ENCODE results near the gene CAND1. TPM values are rescaled to one million over a fixed set of nuclear protein-coding genes. Genes with fewer than 3 reads are reported as not detected.

The CAND1 gene
- total RNA-seq, 1 donor from 2014 or later = 63.5 TPM

DNA sequence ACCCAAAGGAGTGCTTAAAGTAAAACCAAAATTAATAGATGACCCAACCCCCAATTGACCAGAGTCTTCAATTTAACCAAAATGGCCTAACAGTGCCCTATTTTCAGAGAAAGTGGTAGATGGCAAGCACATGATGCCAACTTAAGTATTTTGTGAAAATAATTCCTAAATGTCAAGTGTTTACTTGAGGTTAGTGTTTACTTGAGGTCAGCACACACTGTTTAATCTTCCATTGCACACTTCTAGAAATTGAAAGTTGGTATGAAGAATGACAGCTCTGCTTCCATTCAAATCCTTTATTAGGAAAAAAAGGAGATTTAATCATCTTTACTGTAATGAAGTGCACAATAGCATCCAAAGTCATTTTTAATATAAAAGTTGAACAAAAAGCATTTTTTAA lies 25.9 kb upstream of the CAND1 start:
- TF ChIP-seq, protein P1, sequence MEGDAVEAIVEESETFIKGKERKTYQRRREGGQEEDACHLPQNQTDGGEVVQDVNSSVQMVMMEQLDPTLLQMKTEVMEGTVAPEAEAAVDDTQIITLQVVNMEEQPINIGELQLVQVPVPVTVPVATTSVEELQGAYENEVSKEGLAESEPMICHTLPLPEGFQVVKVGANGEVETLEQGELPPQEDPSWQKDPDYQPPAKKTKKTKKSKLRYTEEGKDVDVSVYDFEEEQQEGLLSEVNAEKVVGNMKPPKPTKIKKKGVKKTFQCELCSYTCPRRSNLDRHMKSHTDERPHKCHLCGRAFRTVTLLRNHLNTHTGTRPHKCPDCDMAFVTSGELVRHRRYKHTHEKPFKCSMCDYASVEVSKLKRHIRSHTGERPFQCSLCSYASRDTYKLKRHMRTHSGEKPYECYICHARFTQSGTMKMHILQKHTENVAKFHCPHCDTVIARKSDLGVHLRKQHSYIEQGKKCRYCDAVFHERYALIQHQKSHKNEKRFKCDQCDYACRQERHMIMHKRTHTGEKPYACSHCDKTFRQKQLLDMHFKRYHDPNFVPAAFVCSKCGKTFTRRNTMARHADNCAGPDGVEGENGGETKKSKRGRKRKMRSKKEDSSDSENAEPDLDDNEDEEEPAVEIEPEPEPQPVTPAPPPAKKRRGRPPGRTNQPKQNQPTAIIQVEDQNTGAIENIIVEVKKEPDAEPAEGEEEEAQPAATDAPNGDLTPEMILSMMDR (conservative IDR thresholded peaks at IDR 0.05; ENCODE audit: low read depth, low read length) = no peak
- no peak for DNase-seq (ENCODE audit: low read depth)
- H3K4me3 ChIP-seq (ENCODE audit: low read depth, low read length) = no peak overlapping the region

GRCh38 chr12:67245571-67245970 lies 23.6 kb upstream of the CAND1 start:
- no peak overlapping the region for H3K4me3 ChIP-seq (ENCODE audit: low read depth, low read length)
- DNase-seq (ENCODE audit: low read depth) = no peak
- TF ChIP-seq, protein P1 (conservative IDR thresholded peaks at IDR 0.05; ENCODE audit: low read depth, low read length) = no peak

GRCh38 chr12:67251012-67251411 lies 18.1 kb upstream of the CAND1 start:
- no peak for DNase-seq (ENCODE audit: low read depth)
- H3K4me3 ChIP-seq (ENCODE audit: low read depth, low read length) = no peak overlapping the region
- TF ChIP-seq, protein P1 (conservative IDR thresholded peaks at IDR 0.05; ENCODE audit: low read depth, low read length) = no peak

DNA sequence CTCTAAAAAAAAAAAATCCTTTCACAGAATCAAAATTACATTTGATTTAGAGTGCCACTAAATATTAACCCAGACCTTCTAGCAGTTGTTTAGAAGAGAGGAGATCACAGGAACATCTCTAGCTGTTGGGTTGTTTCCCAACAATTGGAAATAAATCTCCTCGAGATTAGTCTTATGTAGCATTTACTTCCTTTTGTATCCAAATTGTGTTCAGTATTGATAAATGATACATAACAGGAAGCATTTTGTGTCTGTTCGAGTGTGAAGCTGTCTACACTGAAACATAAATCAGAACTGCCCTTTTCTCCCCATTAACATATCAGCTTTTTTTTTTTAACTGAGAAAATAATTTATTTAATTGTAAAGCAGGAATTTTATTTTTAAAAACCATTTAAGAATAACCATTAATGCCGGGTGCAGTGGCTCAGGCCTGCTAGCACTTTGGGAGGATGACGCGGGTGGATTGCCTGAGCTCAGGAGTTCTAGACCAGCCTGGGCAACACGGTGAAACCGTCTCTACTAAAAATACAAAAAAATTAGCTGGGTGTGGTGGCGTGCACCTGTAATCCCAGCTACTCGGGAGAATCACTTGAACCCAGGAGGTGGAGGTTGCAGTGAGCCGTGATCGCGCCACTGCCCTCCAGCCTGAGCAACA lies 14.7 kb upstream of the CAND1 start:
- TF ChIP-seq, protein P1 (conservative IDR thresholded peaks at IDR 0.05; ENCODE audit: low read depth, low read length) = no peak
- H3K4me3 ChIP-seq (ENCODE audit: low read depth, low read length) = no peak overlapping the region
- DNase-seq (ENCODE audit: low read depth) = no peak

GRCh38 chr12:67256649-67257048 lies 12.5 kb upstream of the CAND1 start:
- TF ChIP-seq, protein P1 (conservative IDR thresholded peaks at IDR 0.05; ENCODE audit: low read depth, low read length) = no peak
- no peak overlapping the region for H3K4me3 ChIP-seq (ENCODE audit: low read depth, low read length)
- no peak for DNase-seq (ENCODE audit: low read depth)

DNA sequence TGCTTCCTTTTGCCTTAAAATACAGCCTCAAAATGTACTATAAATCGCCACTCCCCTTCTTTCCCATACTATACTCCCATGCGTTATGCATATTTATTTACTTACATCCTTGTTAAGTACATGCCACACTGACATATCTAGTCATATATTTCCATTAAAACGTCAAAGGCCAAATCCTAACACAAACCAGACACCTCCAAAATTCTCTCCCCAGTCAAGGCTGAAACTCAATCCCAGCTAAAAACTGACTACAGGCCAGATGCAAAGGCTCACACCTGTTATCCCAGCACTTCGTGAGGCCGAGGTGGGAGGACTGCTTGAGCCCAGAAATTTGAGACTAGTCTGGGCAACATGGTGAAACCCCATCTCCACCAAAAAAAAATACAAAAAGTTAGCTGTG lies 5.7 kb upstream of the CAND1 start:
- H3K4me3 ChIP-seq (ENCODE audit: low read depth, low read length) = no peak overlapping the region
- TF ChIP-seq, protein P1 (conservative IDR thresholded peaks at IDR 0.05; ENCODE audit: low read depth, low read length) = no peak
- DNase-seq (ENCODE audit: low read depth) = no peak

- H3K4me3 ChIP-seq (ENCODE audit: low read depth, low read length) = peak overlapping the region; percentile 95
- TF ChIP-seq, protein P1 (conservative IDR thresholded peaks at IDR 0.05; ENCODE audit: low read depth, low read length) = no peak
- peak; percentile 98 for DNase-seq (ENCODE audit: low read depth)
Measured at GRCh38 chr12:67268335-67268895, 743 bp upstream of the CAND1 start.
